Midbrain (tissue), 1 donor: Measurements from ENCODE around the gene TRMT61A.

Source experiments
- DNase-seq: peaks from one replicate; lab custom pipeline; 2025; lab: John Stamatoyannopoulos, UW

The TRMT61A gene

GRCh38 chr14:103563226-103563620 lies 34.2 kb downstream of the TRMT61A start:
- DNase-seq = no peak

GRCh38 chr14:103563844-103564505 lies 35.0 kb downstream of the TRMT61A start:
- DNase-seq = no peak

- DNase-seq = no peak
Observed at GRCh38 chr14:103568952-103569351, 40.0 kb downstream of the TRMT61A start.

- no peak for DNase-seq
Observed at GRCh38 chr14:103569408-103569807, 40.4 kb downstream of the TRMT61A start.

GRCh38 chr14:103574104-103574503 lies 45.1 kb downstream of the TRMT61A start:
- DNase-seq = no peak

GRCh38 chr14:103574707-103575285 lies 45.8 kb downstream of the TRMT61A start:
- DNase-seq = no peak

GRCh38 chr14:103576371-103577024 lies 47.5 kb downstream of the TRMT61A start:
- DNase-seq = peak; percentile 67

GRCh38 chr14:103578401-103579075 lies 49.5 kb downstream of the TRMT61A start:
- DNase-seq = no peak

- no peak for DNase-seq
Observed at GRCh38 chr14:103581206-103581605, 52.2 kb downstream of the TRMT61A start.

- no peak for DNase-seq
Observed at GRCh38 chr14:103581954-103582703, 53.1 kb downstream of the TRMT61A start.

GRCh38 chr14:103584326-103584915 lies 55.4 kb downstream of the TRMT61A start:
- no peak for DNase-seq
